ENCODE data around the gene KRTAP10-7. TPM values are rescaled to one million over a fixed set of nuclear protein-coding genes. Genes with fewer than 3 reads are reported as not detected.
A peak's percentile ranks its signal among the peaks of the same experiment; 100 is the strongest.
"Not testable (repeated sequence)": the region's sequence is repeated elsewhere in the genome, so short reads cannot be mapped to it uniquely, and the experiment has no call there.

KRTAP10-7 gene
- total RNA-seq, 1 experiment from 2014 or later: not detected

GRCh38 chr21:44625756-44626155, 25.4 kb downstream of the KRTAP10-7 start:
- H3K4me1 ChIP-seq (ENCODE audit: low read length): no peaks in the 10 kb centered on the region
- H3K27ac ChIP-seq (ENCODE audit: low read length): no peak overlapping the region

GRCh38 chr21:44626262-44626661, 25.9 kb downstream of the KRTAP10-7 start:
- Histone ChIP-seq H4K20me1 (ENCODE audit: insufficient read depth, low read depth, low read length) (no peaks in the 10 kb centered on the region), H3K79me2 (ENCODE audit: low read length) (no peaks in the 10 kb centered on the region), H3K36me3 (ENCODE audit: insufficient read depth, low read length) (0 out of 2 replicates have a peak, but pooled peaks cover 3% of the 10 kb centered on the region), H3K4me1 (ENCODE audit: low read length) (no peaks in the 10 kb centered on the region), H3K9ac (ENCODE audit: low read length) (no peak overlapping the region), H3K9me3 (ENCODE audit: low read length) (peaks cover 15% of the 10 kb centered on the region), H3K4me2 (ENCODE audit: low read depth, low read length, poor library complexity, severe bottlenecking) (no peak overlapping the region), H3K27ac (ENCODE audit: low read length) (no peak overlapping the region), H2AFZ (ENCODE audit: low read length) (no peak overlapping the region), H3K4me3 (ENCODE audit: low read length) (no peak overlapping the region), H3K9me2 (replicated peaks; ENCODE audit: insufficient read depth, low read length) (no peaks in the 10 kb centered on the region), H3K27me3 (ENCODE audit: low read length) (no peaks in the 10 kb centered on the region)
- DNase-seq: no peak

More at GRCh38 chr21:44625756-44626155, 25.4 kb downstream of the KRTAP10-7 start:
- H3K9ac ChIP-seq (ENCODE audit: low read length): no peak overlapping the region
- no peaks in the 10 kb centered on the region for H3K9me2 ChIP-seq (replicated peaks; ENCODE audit: insufficient read depth, low read length)
- no peak overlapping the region for H3K4me2 ChIP-seq (ENCODE audit: low read depth, low read length, poor library complexity, severe bottlenecking)
- peaks cover 10% of the 10 kb centered on the region for H3K9me3 ChIP-seq (ENCODE audit: low read length)
- no peak overlapping the region for H2AFZ ChIP-seq (ENCODE audit: low read length)
- no peaks in the 10 kb centered on the region for H3K27me3 ChIP-seq (ENCODE audit: low read length)
- H3K36me3 ChIP-seq (ENCODE audit: insufficient read depth, low read length): 0 out of 2 replicates have a peak, but pooled peaks cover 1% of the 10 kb centered on the region
- H4K20me1 ChIP-seq (ENCODE audit: insufficient read depth, low read depth, low read length): no peaks in the 10 kb centered on the region
- H3K79me2 ChIP-seq (ENCODE audit: low read length): no peaks in the 10 kb centered on the region
- H3K4me3 ChIP-seq (ENCODE audit: low read length): no peak overlapping the region
- DNase-seq: no peak

DNA sequence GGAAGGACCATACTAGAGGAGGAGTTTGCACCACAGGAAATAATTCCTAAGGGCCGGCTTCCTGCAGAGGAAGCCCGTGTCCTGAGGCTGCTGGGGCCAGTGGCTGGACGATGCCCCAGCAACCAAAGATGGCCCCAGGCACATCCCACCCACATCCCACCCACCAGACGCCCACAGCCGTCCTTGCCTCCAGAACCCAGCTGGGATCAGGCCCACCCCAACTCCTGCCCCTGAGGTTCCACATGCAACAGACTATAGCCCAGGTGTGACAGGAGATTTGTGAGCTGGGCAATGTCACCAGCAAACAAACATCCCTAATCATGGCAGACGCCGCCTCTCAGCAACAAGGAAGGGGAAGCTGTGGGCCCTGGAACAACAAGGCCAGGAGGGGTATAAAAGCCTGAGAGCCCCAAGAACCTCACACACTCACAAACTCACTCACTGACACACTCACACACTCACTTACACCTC, 26.3 kb downstream of the KRTAP10-7 start, which contains the start of gene KRTAP10-9:
Gene KRTAP10-9 (plus strand): TSS at position 421 of the 471 bp plus-strand sequence. CDS start 79 bp downstream, outside the sequence.
- no peak for DNase-seq
- Histone ChIP-seq H2AFZ (ENCODE audit: low read length) (no peak within 1 kb of the TSS), H3K4me2 (ENCODE audit: low read depth, low read length, poor library complexity, severe bottlenecking) (no peak within 1 kb of the TSS), H3K4me3 (ENCODE audit: low read length) (no peak within 1 kb of the TSS), H3K27ac (ENCODE audit: low read length) (no peak within 1 kb of the TSS), H3K9ac (ENCODE audit: low read length) (no peak within 1 kb of the TSS), H4K20me1 (ENCODE audit: insufficient read depth, low read depth, low read length) (no peaks in the 10 kb centered on the region), H3K27me3 (ENCODE audit: low read length) (no peaks in the 10 kb centered on the region), H3K9me2 (replicated peaks; ENCODE audit: insufficient read depth, low read length) (no peaks in the 10 kb centered on the region), H3K9me3 (ENCODE audit: low read length) (peaks cover 15% of the 10 kb centered on the region), H3K4me1 (ENCODE audit: low read length) (no peaks in the 10 kb centered on the region), H3K79me2 (ENCODE audit: low read length) (no peaks in the 10 kb centered on the region), H3K36me3 (ENCODE audit: insufficient read depth, low read length) (0 out of 2 replicates have a peak, but pooled peaks cover 3% of the 10 kb centered on the region)

- not testable (repeated sequence) for H3K4me1 ChIP-seq (ENCODE audit: low read length); H3K27ac ChIP-seq (ENCODE audit: low read length)
- peaks cover 15% of the 10 kb centered on the region for H3K9me3 ChIP-seq (ENCODE audit: low read length)
Measured at GRCh38 chr21:44627181-44627822, 26.9 kb downstream of the KRTAP10-7 start.

DNA sequence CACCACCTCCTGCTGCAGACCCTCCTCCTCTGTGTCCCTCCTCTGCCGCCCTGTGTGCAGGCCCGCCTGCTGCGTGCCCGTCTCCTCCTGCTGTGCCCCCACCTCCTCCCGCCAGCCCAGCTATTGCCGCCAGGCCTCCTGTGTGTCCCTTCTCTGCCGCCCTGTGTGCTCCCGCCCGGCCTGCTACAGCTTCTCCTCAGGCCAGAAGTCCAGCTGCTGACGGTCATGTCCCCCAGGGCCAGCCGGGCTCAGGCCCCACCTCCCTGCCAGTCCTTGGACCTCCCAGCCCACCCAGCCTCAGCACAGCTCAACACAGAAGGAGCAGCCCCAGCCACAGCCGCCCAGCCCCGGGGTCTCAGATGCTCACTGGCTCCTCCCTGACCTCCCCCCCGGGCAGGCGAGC, 27.4 kb downstream of the KRTAP10-7 start:
- H3K4me3 ChIP-seq (ENCODE audit: low read length); H3K27ac ChIP-seq (ENCODE audit: low read length); H3K9ac ChIP-seq (ENCODE audit: low read length); DNase-seq; H3K27me3 ChIP-seq (ENCODE audit: low read length); H3K4me2 ChIP-seq (ENCODE audit: low read depth, low read length, poor library complexity, severe bottlenecking); H3K4me1 ChIP-seq (ENCODE audit: low read length); H4K20me1 ChIP-seq (ENCODE audit: insufficient read depth, low read depth, low read length); H3K36me3 ChIP-seq (ENCODE audit: insufficient read depth, low read length); H2AFZ ChIP-seq (ENCODE audit: low read length); H3K79me2 ChIP-seq (ENCODE audit: low read length); H3K9me2 ChIP-seq (replicated peaks; ENCODE audit: insufficient read depth, low read length): not testable (repeated sequence)
- H3K9me3 ChIP-seq (ENCODE audit: low read length): peaks cover 15% of the 10 kb centered on the region

More at GRCh38 chr21:44627181-44627822, 26.9 kb downstream of the KRTAP10-7 start:
- H4K20me1 ChIP-seq (ENCODE audit: insufficient read depth, low read depth, low read length); H3K9ac ChIP-seq (ENCODE audit: low read length); H2AFZ ChIP-seq (ENCODE audit: low read length); H3K4me2 ChIP-seq (ENCODE audit: low read depth, low read length, poor library complexity, severe bottlenecking); H3K36me3 ChIP-seq (ENCODE audit: insufficient read depth, low read length); H3K79me2 ChIP-seq (ENCODE audit: low read length); DNase-seq; H3K4me3 ChIP-seq (ENCODE audit: low read length); H3K27me3 ChIP-seq (ENCODE audit: low read length); H3K9me2 ChIP-seq (replicated peaks; ENCODE audit: insufficient read depth, low read length): not testable (repeated sequence)

- H3K4me1 ChIP-seq (ENCODE audit: low read length): no peaks in the 10 kb centered on the region
- H3K4me3 ChIP-seq (ENCODE audit: low read length): no peak overlapping the region
- no peaks in the 10 kb centered on the region for H3K27me3 ChIP-seq (ENCODE audit: low read length)
- H3K9me2 ChIP-seq (replicated peaks; ENCODE audit: insufficient read depth, low read length): no peaks in the 10 kb centered on the region
- no peak overlapping the region for H2AFZ ChIP-seq (ENCODE audit: low read length)
- no peak overlapping the region for H3K27ac ChIP-seq (ENCODE audit: low read length)
- H4K20me1 ChIP-seq (ENCODE audit: insufficient read depth, low read depth, low read length): no peaks in the 10 kb centered on the region
- H3K9ac ChIP-seq (ENCODE audit: low read length): no peak overlapping the region
- no peak for DNase-seq
- 0 out of 2 replicates have a peak, but pooled peaks cover 3% of the 10 kb centered on the region for H3K36me3 ChIP-seq (ENCODE audit: insufficient read depth, low read length)
- H3K9me3 ChIP-seq (ENCODE audit: low read length): peaks cover 12% of the 10 kb centered on the region
- H3K79me2 ChIP-seq (ENCODE audit: low read length): no peaks in the 10 kb centered on the region
- H3K4me2 ChIP-seq (ENCODE audit: low read depth, low read length, poor library complexity, severe bottlenecking): no peak overlapping the region
Measured at GRCh38 chr21:44628707-44629391, 28.5 kb downstream of the KRTAP10-7 start.

DNA sequence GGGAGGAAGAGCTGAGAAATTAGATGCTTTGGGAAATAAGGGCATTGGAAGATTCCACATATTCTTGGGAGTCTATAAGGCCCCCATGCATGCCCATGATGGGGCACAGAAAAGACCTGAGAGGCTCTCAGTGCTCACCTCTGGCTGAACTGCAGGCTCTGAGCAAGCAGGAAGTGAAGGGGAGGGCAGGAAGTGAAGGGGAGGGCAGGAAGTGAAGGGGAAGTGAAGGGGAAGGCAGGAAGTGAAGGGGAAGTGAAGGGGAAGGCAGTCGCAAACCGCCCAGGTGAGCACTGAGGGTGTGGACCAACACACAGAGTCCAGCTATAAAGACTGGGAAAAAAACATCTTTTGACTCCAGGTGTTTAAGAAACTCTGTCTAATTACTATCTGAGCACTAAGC, 30.0 kb downstream of the KRTAP10-7 start:
- Histone ChIP-seq H3K9me2 (replicated peaks; ENCODE audit: insufficient read depth, low read length) (no peaks in the 10 kb centered on the region), H3K4me1 (ENCODE audit: low read length) (no peaks in the 10 kb centered on the region), H3K9me3 (ENCODE audit: low read length) (peaks cover 12% of the 10 kb centered on the region), H3K4me2 (ENCODE audit: low read depth, low read length, poor library complexity, severe bottlenecking) (no peak overlapping the region), H3K4me3 (ENCODE audit: low read length) (no peak overlapping the region), H2AFZ (ENCODE audit: low read length) (peak overlapping the region; percentile 43; the same call in 1 of the 2 replicates), H3K9ac (ENCODE audit: low read length) (no peak overlapping the region), H3K27me3 (ENCODE audit: low read length) (no peaks in the 10 kb centered on the region), H3K79me2 (ENCODE audit: low read length) (no peaks in the 10 kb centered on the region), H3K27ac (ENCODE audit: low read length) (no peak overlapping the region), H4K20me1 (ENCODE audit: insufficient read depth, low read depth, low read length) (no peaks in the 10 kb centered on the region), H3K36me3 (ENCODE audit: insufficient read depth, low read length) (0 out of 2 replicates have a peak, but pooled peaks cover 3% of the 10 kb centered on the region)
- peak; percentile 49 for DNase-seq

- H3K4me1 ChIP-seq (ENCODE audit: low read length): no peaks in the 10 kb centered on the region
- no peak overlapping the region for H3K9ac ChIP-seq (ENCODE audit: low read length)
- H3K9me2 ChIP-seq (replicated peaks; ENCODE audit: insufficient read depth, low read length): no peaks in the 10 kb centered on the region
- H3K4me2 ChIP-seq (ENCODE audit: low read depth, low read length, poor library complexity, severe bottlenecking): no peak overlapping the region
- no peak overlapping the region for H3K4me3 ChIP-seq (ENCODE audit: low read length)
- H3K27me3 ChIP-seq (ENCODE audit: low read length): no peaks in the 10 kb centered on the region
- no peaks in the 10 kb centered on the region for H3K79me2 ChIP-seq (ENCODE audit: low read length)
- no peak for DNase-seq
- H3K9me3 ChIP-seq (ENCODE audit: low read length): peaks cover 12% of the 10 kb centered on the region
- H4K20me1 ChIP-seq (ENCODE audit: insufficient read depth, low read depth, low read length): no peaks in the 10 kb centered on the region
- H3K27ac ChIP-seq (ENCODE audit: low read length): no peak overlapping the region
- H2AFZ ChIP-seq (ENCODE audit: low read length): no peak overlapping the region
- 0 out of 2 replicates have a peak, but pooled peaks cover 3% of the 10 kb centered on the region for H3K36me3 ChIP-seq (ENCODE audit: insufficient read depth, low read length)
Measured at GRCh38 chr21:44632067-44632466, 31.7 kb downstream of the KRTAP10-7 start.

Data from Karpas-422 (cell line).